ENCODE measurements around the gene MRGPRE.
"Not testable (repeated sequence)": the region's sequence is repeated elsewhere in the genome, so short reads cannot be mapped to it uniquely, and the experiment has no call there.

DNA sequence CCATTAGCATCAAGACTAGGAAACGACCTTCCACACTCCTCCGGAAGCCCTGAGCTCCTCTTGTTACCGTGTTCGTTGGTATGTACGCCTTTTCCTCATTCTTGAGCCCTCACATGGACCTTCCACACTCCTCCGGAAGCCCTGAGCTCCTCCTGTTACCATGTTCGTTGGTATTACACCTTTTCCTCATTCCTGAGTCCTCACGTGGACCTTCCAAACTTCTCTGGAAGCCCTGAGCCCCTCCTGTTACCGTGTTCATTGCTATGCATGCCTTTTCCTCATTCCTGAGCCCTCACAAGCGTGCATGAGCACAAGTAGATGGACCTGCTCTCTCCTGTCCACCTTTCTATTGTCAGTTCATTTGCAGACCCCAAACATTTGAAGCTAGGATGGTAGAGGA is 48.4 kb upstream of the MRGPRE start:
- TF ChIP-seq POLR2A (IDR thresholded peaks at IDR 0.05), result not testable (repeated sequence)
- TF ChIP-seq, protein P1, sequence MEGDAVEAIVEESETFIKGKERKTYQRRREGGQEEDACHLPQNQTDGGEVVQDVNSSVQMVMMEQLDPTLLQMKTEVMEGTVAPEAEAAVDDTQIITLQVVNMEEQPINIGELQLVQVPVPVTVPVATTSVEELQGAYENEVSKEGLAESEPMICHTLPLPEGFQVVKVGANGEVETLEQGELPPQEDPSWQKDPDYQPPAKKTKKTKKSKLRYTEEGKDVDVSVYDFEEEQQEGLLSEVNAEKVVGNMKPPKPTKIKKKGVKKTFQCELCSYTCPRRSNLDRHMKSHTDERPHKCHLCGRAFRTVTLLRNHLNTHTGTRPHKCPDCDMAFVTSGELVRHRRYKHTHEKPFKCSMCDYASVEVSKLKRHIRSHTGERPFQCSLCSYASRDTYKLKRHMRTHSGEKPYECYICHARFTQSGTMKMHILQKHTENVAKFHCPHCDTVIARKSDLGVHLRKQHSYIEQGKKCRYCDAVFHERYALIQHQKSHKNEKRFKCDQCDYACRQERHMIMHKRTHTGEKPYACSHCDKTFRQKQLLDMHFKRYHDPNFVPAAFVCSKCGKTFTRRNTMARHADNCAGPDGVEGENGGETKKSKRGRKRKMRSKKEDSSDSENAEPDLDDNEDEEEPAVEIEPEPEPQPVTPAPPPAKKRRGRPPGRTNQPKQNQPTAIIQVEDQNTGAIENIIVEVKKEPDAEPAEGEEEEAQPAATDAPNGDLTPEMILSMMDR (IDR thresholded peaks at IDR 0.05), result not testable (repeated sequence)
